MM.1S (cell line): Measurements from ENCODE around the gene ZBTB7C.

Experiments
- DNase-seq: peaks from one replicate; pipeline ENCODE4 v3.0.0-alpha.2; 2015
- H2AFZ ChIP-seq: fragments of 300-600 bp; sonication (generic); 2 replicates; pipeline ENCODE4 v1.6.0; 2016; ENCODE audit warnings: antibody characterized with exemption, low read length
- H3F3A ChIP-seq: fragments of 300-600 bp; sonication (generic); 2 replicates; pipeline ENCODE4 v1.6.1; 2016; ENCODE audit warnings: mild to moderate bottlenecking, antibody characterized with exemption, low read length, moderate library complexity, mixed read lengths; ENCODE audit not compliant: insufficient read depth
- H3K27ac ChIP-seq: fragments of 300-600 bp; sonication (generic); 2 replicates; pipeline ENCODE4 v1.5.1; 2016; ENCODE audit warnings: mild to moderate bottlenecking, low read length
- H3K27me3 ChIP-seq: fragments of 300-600 bp; sonication (generic); replicated peaks from 2 replicates; pipeline ENCODE4 v1.6.0; 2016; ENCODE audit warnings: low read length; ENCODE audit not compliant: insufficient read depth
- H3K36me3 ChIP-seq: fragments of 300-600 bp; sonication (generic); replicated peaks from 2 replicates; pipeline ENCODE4 v1.6.1; 2016; ENCODE audit warnings: mild to moderate bottlenecking, low read length, mixed read lengths; ENCODE audit not compliant: insufficient read depth
- H3K4me1 ChIP-seq: fragments of 300-600 bp; sonication (generic); 2 replicates; pipeline ENCODE4 v1.6.1; 2016; ENCODE audit warnings: low read length, mixed read lengths
- H3K4me2 ChIP-seq: fragments of 300-600 bp; sonication (generic); 2 replicates; pipeline ENCODE4 v1.6.0; 2016; ENCODE audit warnings: low read depth, low read length
- H3K4me3 ChIP-seq: fragments of 300-600 bp; sonication (generic); 2 replicates; pipeline ENCODE4 v1.5.1; 2016; ENCODE audit warnings: low read length, mixed read lengths
- H3K79me2 ChIP-seq: fragments of 300-600 bp; sonication (generic); 2 replicates; pipeline ENCODE4 v1.6.1; 2016; ENCODE audit warnings: mixed run types, low read length, mixed read lengths
- H3K9ac ChIP-seq: fragments of 300-600 bp; sonication (generic); 2 replicates; pipeline ENCODE4 v1.6.1; 2016; ENCODE audit warnings: low read length, mixed read lengths
- H3K9me2 ChIP-seq: fragments of 300-600 bp; sonication (generic); replicated peaks from 2 replicates; pipeline ENCODE4 v1.6.1; 2016; ENCODE audit warnings: mild to moderate bottlenecking, low read length, mixed read lengths; ENCODE audit not compliant: insufficient read depth
- H3K9me3 ChIP-seq: fragments of 300-600 bp; sonication (generic); replicated peaks from 2 replicates; pipeline ENCODE4 v1.6.1; 2016; ENCODE audit warnings: mild to moderate bottlenecking, low read length, mixed read lengths; ENCODE audit not compliant: insufficient read depth
- H4K20me1 ChIP-seq: fragments of 300-600 bp; sonication (generic); 2 replicates; pipeline ENCODE4 v1.6.1; 2016; ENCODE audit warnings: mild to moderate bottlenecking, low read length, moderate library complexity, mixed read lengths; ENCODE audit not compliant: insufficient read depth
- CTCF ChIP-seq: fragments of 300-600 bp; sonication (generic); IDR thresholded peaks from 2 replicates; pipeline ENCODE4 v1.5.1; 2016; ENCODE audit warnings: antibody characterized with exemption, low read length, mixed read lengths
- EZH2 ChIP-seq: fragments of 300-600 bp; sonication (generic); optimal IDR thresholded peaks from 2 replicates; pipeline ENCODE3; 2017; ENCODE audit warnings: low read depth, mild to moderate bottlenecking, antibody characterized with exemption, low read length, mixed read lengths
- EZH2phosphoT487 ChIP-seq: fragments of 300-600 bp; sonication (generic); IDR thresholded peaks from 2 replicates; pipeline ENCODE4 v1.6.1; 2018; ENCODE audit warnings: antibody characterized with exemption, low read length

The ZBTB7C gene

GRCh38 chr18:48219810-48220499, 189.2 kb downstream of the ZBTB7C start:
- no peak overlapping the region for H2AFZ ChIP-seq
- H3F3A ChIP-seq, result peaks cover 2% of the 10 kb centered on the region; the same call in 1 of the 2 replicates
- no peak for TF ChIP-seq EZH2phosphoT487
- TF ChIP-seq CTCF, result no peak
- TF ChIP-seq EZH2, result no peak
- H3K9me2 ChIP-seq, result no peaks in the 10 kb centered on the region
- no peaks in the 10 kb centered on the region for H3K27me3 ChIP-seq
- no peak overlapping the region for H3K9ac ChIP-seq
- H3K9me3 ChIP-seq, result no peaks in the 10 kb centered on the region
- DNase-seq, result no peak
- H3K4me1 ChIP-seq, result peaks cover 15% of the 10 kb centered on the region
- no peaks in the 10 kb centered on the region for H4K20me1 ChIP-seq
- no peak overlapping the region for H3K27ac ChIP-seq
- H3K4me3 ChIP-seq, result no peak overlapping the region
- H3K4me2 ChIP-seq, result no peak overlapping the region
- H3K79me2 ChIP-seq, result no peaks in the 10 kb centered on the region
- H3K36me3 ChIP-seq, result no peaks in the 10 kb centered on the region

- Histone ChIP-seq H3K4me1 (peaks cover 15% of the 10 kb centered on the region), H3K36me3 (no peaks in the 10 kb centered on the region), H3K4me2 (no peak overlapping the region), H3K79me2 (no peaks in the 10 kb centered on the region), H3K27me3 (no peaks in the 10 kb centered on the region), H2AFZ (no peak overlapping the region), H4K20me1 (no peaks in the 10 kb centered on the region), H3K9me3 (no peaks in the 10 kb centered on the region), H3K4me3 (no peak overlapping the region), H3F3A (peaks cover 2% of the 10 kb centered on the region; the same call in 1 of the 2 replicates), H3K27ac (no peak overlapping the region), H3K9me2 (no peaks in the 10 kb centered on the region), H3K9ac (no peak overlapping the region)
- no peak for DNase-seq
- TF ChIP-seq CTCF, result no peak
- no peak for TF ChIP-seq EZH2
- no peak for TF ChIP-seq EZH2phosphoT487
Measured at GRCh38 chr18:48219037-48219809, 190.0 kb downstream of the ZBTB7C start.

- Histone ChIP-seq H3K4me3 (no peak overlapping the region), H3K27me3 (no peaks in the 10 kb centered on the region), H2AFZ (no peak overlapping the region), H4K20me1 (no peaks in the 10 kb centered on the region), H3K36me3 (no peaks in the 10 kb centered on the region), H3F3A (peaks cover 2% of the 10 kb centered on the region; the same call in 1 of the 2 replicates), H3K4me2 (no peak overlapping the region), H3K79me2 (no peaks in the 10 kb centered on the region), H3K9me2 (no peaks in the 10 kb centered on the region), H3K4me1 (peaks cover 15% of the 10 kb centered on the region), H3K9me3 (no peaks in the 10 kb centered on the region), H3K9ac (no peak overlapping the region), H3K27ac (no peak overlapping the region)
- DNase-seq, result no peak
- no peak for TF ChIP-seq EZH2phosphoT487
- TF ChIP-seq EZH2, result no peak
Measured at GRCh38 chr18:48218285-48219022, 190.7 kb downstream of the ZBTB7C start.
